ENCODE measurements around the gene ACVR1. TPM values are rescaled to one million over a fixed set of nuclear protein-coding genes. Genes with fewer than 3 reads are reported as not detected.
"Not testable (repeated sequence)": the region's sequence is repeated elsewhere in the genome, so short reads cannot be mapped to it uniquely, and the experiment has no call there.

ACVR1 gene
- polyA plus RNA-seq, 1 experiment = 50.6 TPM

GRCh38 chr2:157891643-157892041 lies 15.5 kb upstream of the ACVR1 start:
- ChIA-PET CTCF (interaction anchor here (1.0 kb wide), 1 partner anchor 15 kb away, joined by 3 read pairs; no protein-coding TSS in a partner anchor), POLR2A (no interaction called here)

GRCh38 chr2:157890969-157891642 lies 15.0 kb upstream of the ACVR1 start:
- ChIA-PET CTCF (interaction anchor here (1.0 kb wide), 1 partner anchor 14 kb away, joined by 3 read pairs; no protein-coding TSS in a partner anchor), POLR2A (interaction anchor here (0.7 kb wide), 1 partner anchor 410 kb away, joined by 7 read pairs; no protein-coding TSS in a partner anchor)
- no peak for DNase-seq (ENCODE audit: low read depth, low spot score)

More at GRCh38 chr2:157891643-157892041, 15.5 kb upstream of the ACVR1 start:
- H3K9me3 ChIP-seq (ENCODE audit: control insufficient read depth, insufficient read depth, low read length) = no peaks in the 10 kb centered on the region
- H3K4me3 ChIP-seq (ENCODE audit: low read depth, low read length) = no peak overlapping the region
- no peak for TF ChIP-seq CTCF (IDR thresholded peaks at IDR 0.05; ENCODE audit: low read depth, low read length)
- no peak overlapping the region for H3K27ac ChIP-seq (ENCODE audit: low read depth, low read length)
- H3K27me3 ChIP-seq (ENCODE audit: control insufficient read depth, insufficient read depth, low read length) = no peaks in the 10 kb centered on the region
- DNase-seq (ENCODE audit: low read depth, low spot score) = no peak

GRCh38 chr2:157887946-157888345 lies 11.8 kb upstream of the ACVR1 start:
- Histone ChIP-seq H3K9me3 (ENCODE audit: control insufficient read depth, insufficient read depth, low read length) (no peaks in the 10 kb centered on the region), H3K4me3 (ENCODE audit: low read depth, low read length) (no peak overlapping the region), H3K27me3 (ENCODE audit: control insufficient read depth, insufficient read depth, low read length) (no peaks in the 10 kb centered on the region), H3K27ac (ENCODE audit: low read depth, low read length) (no peak overlapping the region)
- ChIA-PET POLR2A (no interaction called here), CTCF (no interaction called here)
- no peak for DNase-seq (ENCODE audit: low read depth, low spot score)
- TF ChIP-seq CTCF (IDR thresholded peaks at IDR 0.05; ENCODE audit: low read depth, low read length) = no peak

More at GRCh38 chr2:157890969-157891642, 15.0 kb upstream of the ACVR1 start:
- Histone ChIP-seq H3K9me3 (ENCODE audit: control insufficient read depth, insufficient read depth, low read length) (no peaks in the 10 kb centered on the region), H3K4me3 (ENCODE audit: low read depth, low read length) (no peak overlapping the region), H3K27me3 (ENCODE audit: control insufficient read depth, insufficient read depth, low read length) (no peaks in the 10 kb centered on the region), H3K27ac (ENCODE audit: low read depth, low read length) (no peak overlapping the region)
- TF ChIP-seq CTCF (IDR thresholded peaks at IDR 0.05; ENCODE audit: low read depth, low read length) = no peak

GRCh38 chr2:157884533-157884932 lies 8.4 kb upstream of the ACVR1 start:
- H3K4me3 ChIP-seq (ENCODE audit: low read depth, low read length); DNase-seq (ENCODE audit: low read depth, low spot score); H3K27me3 ChIP-seq (ENCODE audit: control insufficient read depth, insufficient read depth, low read length); H3K27ac ChIP-seq (ENCODE audit: low read depth, low read length); POLR2A ChIA-PET; CTCF ChIA-PET; H3K9me3 ChIP-seq (ENCODE audit: control insufficient read depth, insufficient read depth, low read length): not testable (repeated sequence)

- CTCF ChIA-PET = interaction anchor here (1.9 kb wide), 1 partner anchor 143 kb away, joined by 6 read pairs; no protein-coding TSS in a partner anchor
- POLR2A ChIA-PET = no interaction called here
- DNase-seq (ENCODE audit: low read depth, low spot score) = no peak
- Histone ChIP-seq H3K4me3 (ENCODE audit: low read depth, low read length) (no peak overlapping the region), H3K27ac (ENCODE audit: low read depth, low read length) (no peak overlapping the region), H3K9me3 (ENCODE audit: control insufficient read depth, insufficient read depth, low read length) (no peaks in the 10 kb centered on the region), H3K27me3 (ENCODE audit: control insufficient read depth, insufficient read depth, low read length) (no peaks in the 10 kb centered on the region)
- TF ChIP-seq CTCF (IDR thresholded peaks at IDR 0.05; ENCODE audit: low read depth, low read length) = no peak
These were observed 4.8 kb upstream of the ACVR1 start for GRCh38 chr2:157880927-157881326.

Data from AG04450 (cell line).